ENCODE data around the gene DDAH1.

The DDAH1 gene

DNA sequence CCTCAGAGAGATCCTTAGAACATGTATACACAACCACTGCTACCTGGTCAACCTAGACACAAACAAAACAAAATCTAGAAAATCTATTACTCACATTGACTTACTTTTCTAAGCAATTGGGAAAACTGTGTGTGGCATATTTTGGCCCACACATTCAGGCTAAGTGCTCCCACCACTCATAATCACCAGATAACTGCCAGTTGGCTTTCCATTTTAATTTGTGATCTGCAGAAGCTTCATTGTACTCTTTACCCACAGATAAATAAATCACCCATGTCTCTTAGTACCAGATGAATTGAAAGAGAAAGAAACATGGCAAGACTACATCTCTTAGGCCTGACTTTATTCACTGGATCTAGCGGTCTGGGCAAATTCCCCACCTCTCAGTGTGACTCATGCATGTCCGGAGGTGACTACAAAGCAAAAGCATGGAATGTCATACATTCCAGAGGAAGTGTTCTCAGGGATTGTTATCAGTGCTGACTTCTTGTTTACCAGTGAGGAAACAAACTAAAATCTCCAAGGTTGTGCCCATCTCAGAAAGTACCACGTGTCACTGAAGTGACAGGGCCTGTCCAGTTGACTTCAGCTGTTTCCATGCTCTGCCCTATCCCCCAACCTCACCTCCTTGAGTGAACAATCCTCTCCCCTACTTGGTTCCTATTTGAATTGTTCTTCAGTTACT is 136.1 kb downstream of the DDAH1 start:
- DNase-seq (ENCODE audit: low read depth in 2 of 2): no peak

DNA sequence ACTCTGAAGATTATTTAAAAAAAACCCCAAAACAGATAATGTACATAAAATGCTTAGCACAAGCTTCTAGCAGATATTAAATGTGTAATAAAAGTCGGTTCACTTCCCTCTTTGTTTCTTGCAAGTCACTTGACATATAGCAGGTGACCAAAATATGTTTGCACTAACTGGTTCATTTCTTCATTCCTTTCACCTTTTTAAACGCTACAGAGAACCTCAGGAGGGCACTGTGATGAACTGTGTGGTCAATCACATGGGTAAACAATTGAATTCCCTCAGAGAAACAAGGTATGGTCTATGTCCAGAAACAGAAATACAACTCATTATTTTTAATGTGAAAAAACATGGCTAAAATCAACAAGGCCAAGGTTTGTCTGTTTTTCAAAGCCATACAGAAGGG is 137.2 kb downstream of the DDAH1 start:
- DNase-seq (ENCODE audit: low read depth in 2 of 2): no peak

DNA sequence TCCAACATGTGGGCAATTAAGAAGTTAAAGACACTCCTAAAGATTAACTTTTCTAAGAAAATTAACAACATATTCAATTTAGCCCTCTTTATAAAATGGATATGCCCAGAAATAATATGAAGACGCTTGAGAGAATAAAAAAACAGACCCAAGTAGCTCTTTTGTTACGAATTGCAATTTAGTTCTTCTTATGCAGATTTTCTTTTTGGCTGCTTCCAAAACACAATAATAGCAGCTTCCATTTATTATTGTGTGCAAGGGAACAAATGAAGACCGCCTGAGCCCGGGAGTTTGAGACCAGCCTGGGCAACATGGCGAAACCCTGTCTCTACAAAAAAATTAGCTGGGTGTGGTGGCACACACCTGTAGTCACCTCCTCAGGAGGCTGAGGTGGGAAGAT is 138.1 kb downstream of the DDAH1 start:
- DNase-seq (ENCODE audit: low read depth in 2 of 2): no peak

DNA sequence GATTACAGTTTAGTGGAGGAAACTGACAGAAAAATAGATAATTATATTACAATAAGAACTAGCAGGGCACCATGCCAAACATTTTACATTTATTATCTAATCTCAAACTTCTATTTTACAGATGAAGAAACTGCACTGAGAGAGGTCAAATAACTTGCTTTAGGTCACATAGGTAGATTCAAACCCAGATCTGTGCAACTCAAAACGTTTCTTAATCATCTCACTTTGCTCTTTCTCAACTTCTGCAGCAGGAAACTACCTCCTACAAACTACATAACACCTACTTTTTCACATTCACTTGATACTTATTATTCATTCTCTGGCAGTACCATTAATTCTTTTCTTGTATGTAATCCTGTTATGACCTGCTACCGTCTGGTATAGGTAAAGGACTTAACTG is 138.6 kb downstream of the DDAH1 start:
- no peak for DNase-seq (ENCODE audit: low read depth in 2 of 2)

DNA sequence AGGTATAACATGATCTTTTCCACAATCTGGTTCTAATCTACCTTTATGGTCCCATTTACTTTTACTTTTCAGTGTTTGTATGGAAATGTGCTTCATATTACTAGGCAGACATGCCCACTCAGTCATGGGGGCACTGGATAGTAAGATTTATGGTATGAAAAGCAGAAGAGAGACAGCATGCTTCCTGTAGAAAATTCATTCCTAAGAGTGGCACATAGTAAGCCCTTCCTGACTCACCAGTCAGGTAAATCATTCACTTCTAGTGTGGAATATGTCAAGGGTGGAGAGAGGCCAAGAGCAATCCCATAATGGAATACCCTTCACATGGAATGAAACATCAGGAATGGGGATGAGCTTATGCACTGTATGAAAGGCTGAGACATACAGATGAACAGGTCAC is 139.0 kb downstream of the DDAH1 start:
- no peak for DNase-seq (ENCODE audit: low read depth in 2 of 2)

DNA sequence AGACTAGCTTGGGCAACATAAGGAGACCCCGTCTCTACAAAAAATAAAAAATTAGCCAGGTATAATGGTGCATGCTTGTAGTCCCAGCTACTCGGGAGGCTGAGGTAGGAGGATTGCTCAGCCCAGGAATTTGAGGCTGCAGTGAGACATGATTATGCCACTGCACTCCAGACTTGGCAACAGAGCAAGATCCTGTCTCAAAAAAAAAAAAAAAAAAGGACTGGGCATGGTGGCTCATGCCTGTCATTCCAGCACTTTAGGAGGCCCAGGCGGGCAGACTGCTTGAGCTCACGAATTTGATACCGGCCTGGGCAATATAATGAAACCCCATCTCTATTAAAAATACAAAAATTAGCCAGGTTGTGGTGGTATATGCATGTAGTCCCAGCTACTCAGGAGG is 141.2 kb downstream of the DDAH1 start:
- no peak for DNase-seq (ENCODE audit: low read depth in 2 of 2)

DNA sequence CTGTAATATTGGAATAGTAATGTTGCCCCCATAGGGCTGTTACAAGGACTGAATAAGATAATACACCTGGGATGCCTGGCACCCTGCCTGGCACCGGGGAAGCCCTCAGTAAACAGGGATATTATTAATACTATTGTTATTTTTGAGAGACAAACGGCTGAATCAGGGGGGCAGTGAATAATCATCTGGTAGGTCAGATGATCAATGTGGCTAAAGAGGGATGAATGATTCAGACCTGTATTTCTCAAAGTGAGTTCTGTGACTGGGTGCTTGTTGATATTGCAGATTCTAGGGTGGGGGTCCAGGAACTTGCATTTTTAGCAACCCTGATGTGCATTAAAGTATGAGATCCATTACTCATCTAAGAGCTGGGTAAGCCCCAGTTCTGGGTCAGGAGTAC is 142.3 kb downstream of the DDAH1 start:
- no peak for DNase-seq (ENCODE audit: low read depth in 2 of 2)

DNA sequence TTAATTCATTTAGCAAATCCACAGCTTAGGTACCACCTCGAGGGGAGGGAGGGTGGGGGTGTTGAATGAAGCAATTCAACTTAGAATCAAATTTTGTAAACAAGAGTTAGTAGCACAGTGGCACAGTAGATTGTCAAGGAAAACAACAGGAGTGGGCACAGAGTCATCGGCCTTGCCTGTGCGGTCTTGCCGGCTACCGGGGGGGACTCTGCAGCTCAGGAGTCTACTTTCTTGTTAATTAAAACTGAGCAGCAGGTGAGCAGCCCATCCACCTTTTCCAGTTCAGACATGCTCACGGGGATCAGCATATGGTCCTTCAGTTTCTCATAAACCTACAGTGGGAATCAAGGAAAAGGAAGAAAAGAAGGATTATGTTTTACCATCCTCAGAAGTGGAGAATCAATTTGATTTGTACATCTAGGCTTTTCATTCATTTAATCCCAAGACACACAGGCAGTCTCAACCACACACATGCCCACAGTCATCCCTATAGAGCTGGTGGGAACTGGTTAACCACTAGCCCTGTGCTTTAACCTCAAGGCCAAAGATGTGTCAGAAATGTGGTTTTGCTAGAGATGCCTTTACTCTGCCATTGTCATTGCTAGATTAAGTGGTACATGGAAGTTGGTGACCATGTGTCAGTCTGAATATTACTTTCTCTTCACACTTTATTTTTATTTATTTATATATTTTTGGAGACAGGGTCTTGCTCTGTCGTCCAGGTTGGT is 143.6 kb downstream of the DDAH1 start:
- no peak for DNase-seq (ENCODE audit: low read depth in 2 of 2)

DNA sequence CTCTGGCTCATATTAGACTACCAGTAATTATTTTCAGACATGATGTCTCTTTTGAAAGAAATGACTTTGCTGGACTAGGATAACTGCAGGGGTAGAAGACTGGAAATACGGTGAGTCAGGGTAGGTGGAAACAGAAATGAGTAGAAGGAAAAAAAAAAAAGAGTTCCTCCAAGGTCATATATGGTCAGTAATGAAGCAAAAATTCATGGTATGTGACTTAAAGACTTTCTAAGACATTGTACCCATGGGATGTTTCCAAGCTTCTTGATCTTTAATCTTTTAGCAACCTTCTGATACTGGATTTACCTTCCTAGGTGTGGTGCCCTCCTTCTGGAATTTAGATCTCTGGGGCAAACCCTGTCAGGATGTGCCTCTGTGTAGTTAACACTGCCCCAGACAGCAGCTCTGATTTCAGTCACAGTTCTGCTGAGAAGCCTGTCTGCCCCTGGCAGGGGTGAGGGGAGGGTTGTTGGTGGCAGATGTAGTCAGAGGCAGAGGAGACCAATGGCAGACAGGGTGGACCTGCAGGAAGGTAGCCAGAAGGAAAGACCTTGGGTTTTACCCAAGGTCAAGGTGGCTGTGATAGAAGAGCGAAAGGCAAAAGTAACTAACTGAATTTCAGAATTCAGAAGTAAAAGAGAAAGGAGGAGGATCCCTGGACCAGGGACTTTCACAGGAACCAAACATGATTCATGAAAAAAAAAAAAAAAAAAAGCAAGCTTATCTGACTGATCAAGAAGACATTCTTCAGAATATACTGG is 144.4 kb downstream of the DDAH1 start:
- no peak for DNase-seq (ENCODE audit: low read depth in 2 of 2)

DNA sequence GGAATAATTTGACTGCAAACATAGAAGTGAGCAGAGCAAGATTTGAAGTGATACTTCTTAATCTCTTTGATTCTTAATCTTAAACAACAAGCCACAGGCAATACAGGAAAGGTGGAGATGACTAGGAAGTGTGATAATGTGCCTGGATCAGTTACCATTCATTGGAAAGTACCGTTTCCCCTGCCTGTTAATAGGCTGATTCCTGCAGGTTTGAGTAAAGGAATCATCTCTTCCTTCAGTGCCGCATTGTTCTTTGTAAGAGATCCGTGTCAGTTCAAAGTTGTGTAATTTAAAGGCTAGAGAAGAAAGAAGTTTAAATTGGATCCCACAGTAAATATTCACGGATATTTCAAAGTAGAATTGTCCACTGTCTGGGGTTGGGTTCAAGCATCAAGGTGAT is 145.0 kb downstream of the DDAH1 start:
- DNase-seq (ENCODE audit: low read depth in 2 of 2): no peak

DNA sequence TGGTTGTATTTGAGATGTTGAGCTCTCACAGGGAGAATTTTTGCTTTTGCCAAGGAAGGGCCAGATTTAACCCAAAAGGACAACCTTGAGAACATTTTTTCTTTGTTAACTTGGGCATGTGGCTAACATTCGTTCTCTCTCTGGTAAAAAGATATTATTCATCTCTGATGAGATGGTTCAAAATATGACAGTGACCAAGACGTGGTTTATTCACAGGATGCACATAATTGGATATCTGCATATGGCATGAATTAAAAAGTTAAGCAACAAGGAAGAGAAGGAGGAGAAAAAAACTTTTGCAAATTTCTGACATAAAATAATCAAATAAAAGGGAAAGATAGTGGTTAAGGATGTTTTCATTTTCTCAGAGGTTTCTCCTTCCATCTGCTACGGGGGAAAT is 145.5 kb downstream of the DDAH1 start:
- DNase-seq (ENCODE audit: low read depth in 2 of 2): no peak

DNA sequence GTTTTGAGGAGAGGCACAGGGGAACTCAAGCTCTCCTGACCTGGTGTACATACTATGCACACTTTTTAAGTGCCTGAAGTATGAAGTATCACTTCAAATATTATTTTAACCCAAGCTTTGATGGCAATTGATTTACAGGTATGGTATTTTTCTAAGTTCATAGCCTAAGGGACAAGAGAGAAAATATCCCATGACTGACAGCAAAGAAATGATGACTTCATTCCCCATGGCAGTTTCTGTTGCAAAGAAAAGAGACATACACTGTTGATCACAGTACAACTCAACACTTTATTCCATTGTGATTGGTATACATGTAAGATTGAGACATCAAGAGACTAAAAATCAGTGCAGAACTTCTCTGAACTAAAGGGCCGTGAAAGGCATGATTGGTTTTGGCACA is 146.7 kb downstream of the DDAH1 start:
- DNase-seq (ENCODE audit: low read depth in 2 of 2): no peak

DNA sequence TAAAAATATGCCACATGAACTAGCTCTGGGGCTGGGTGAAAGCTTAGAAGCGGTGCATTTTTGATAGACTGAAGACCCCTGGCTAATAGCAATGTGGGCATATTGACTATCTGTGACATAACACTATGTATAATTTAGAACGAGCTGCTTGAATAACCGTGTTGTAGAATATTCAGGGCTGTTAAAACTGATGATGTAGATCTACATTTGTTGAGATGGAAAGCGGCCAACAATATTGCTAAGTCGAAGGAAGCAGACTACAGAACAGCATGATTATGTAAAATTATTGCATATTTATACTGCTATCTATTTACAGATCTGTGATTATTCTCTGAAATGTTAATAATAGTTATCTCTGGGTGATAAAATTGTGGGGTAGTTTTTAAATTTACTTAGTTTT is 147.4 kb downstream of the DDAH1 start:
- no peak for DNase-seq (ENCODE audit: low read depth in 2 of 2)

DNA sequence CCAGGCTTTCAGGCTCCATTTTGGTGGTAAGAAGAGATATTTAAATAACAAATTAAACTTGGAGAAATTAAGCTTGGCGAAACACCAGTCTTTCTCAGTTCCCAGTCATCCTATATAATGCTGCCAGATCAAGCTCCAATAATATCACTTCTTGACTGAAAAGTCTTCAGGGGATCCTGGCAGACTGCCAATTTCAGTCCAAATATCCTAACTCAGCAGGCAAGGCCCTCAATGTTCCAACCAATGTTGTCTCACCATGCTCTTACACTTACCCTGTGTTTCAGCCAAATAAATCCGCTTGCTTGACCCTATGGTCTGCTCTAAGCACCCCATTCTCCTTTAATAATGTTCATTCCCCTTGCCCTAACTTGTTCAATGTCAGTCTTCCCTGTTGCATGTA is 148.6 kb downstream of the DDAH1 start:
- DNase-seq (ENCODE audit: low read depth in 2 of 2): no peak

DNA sequence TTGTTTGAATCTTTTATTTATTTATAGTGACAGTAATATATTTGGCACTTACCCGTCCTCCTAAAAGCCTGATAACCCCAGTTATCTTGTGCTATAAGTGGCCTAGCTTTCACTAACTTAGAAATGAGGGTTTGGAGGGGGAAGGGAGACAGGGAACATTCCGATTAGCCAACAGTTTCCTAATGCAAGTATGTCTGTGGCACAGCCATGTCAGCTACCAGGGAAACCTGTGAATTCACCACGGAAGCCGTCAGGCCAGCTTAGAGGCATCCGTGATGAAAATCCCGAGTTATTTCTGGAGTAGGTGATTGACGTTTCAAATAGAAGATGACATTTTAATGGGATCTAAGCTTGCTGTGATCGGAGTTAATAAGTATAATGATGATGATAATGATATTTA is 149.2 kb downstream of the DDAH1 start:
- DNase-seq (ENCODE audit: low read depth in 2 of 2): no peak

DNA sequence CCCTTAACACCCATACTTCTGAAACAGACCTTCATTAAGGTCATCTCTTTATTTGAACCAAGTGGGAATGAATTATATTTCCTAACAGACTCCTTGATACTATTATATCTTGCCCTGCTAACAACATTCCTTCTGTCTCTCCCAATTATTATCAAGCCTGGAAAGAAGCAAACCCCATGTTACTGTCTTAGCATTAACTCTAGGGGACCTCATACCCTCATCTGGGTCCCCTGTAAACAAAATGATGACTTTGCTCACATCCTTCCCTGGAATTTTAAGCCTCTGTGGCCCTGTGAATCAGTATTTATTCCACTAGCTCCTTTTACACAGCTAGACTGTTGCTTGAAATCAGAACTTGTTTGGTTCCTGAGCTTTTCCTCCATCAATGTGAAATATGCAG is 150.2 kb downstream of the DDAH1 start:
- DNase-seq (ENCODE audit: low read depth in 2 of 2): no peak

DNA sequence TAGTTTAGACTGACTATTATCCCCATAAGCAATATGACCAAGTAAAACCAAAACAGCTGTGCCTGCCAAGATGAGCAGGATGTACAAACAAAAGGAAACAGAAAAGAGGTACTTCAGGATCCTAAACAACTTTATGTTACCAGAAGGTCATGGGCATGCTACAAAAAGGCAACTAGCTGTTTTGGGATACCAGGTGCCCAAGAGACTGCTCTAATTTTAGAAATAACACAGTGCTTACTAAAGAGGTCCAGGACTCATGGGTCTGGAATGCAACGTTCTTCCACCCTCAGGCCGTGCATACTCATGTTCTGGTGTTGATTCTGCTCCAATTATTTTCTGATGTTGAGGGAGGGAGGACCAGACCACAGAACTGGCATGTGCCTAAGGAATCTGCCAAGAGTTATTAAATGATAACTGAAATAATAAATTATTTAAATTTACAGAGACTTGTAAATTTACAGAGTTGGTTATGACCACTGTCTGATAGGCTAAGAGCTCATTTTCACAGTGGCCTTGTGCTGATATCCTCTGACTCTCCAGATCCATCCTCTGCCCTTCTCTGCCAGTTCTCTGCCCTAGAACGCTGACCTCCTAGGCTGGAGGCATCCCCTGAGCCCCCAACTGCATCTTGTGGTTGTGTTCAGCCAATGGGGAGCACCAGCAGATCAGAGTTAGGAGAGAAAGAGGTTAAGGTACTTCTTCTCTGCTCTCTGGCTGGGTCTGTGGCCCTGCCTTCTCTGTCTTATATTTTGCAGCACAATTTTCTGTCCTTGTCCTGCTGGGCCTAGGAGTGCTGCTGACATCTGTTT is 150.9 kb downstream of the DDAH1 start:
- no peak for DNase-seq (ENCODE audit: low read depth in 2 of 2)

DNA sequence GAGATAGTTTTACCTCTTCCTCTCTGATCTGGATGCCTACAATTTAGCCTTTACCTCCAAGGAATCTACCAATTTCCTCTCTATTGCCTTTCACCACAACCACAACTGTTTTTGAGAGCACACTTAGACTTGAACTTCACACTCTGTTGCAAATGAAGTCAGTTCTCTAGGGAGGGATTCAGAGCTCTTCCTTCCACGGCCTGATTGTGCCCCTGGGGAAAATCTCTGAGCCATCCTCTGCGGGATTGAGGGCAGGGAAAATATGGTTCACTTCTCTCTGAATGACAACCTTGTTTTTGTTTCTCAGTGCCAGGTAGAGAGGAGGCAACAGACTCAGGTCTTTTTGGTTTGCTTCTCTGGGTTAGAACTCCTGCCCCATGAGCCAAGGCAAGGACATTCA is 153.1 kb downstream of the DDAH1 start:
- DNase-seq (ENCODE audit: low read depth in 2 of 2): no peak

DNA sequence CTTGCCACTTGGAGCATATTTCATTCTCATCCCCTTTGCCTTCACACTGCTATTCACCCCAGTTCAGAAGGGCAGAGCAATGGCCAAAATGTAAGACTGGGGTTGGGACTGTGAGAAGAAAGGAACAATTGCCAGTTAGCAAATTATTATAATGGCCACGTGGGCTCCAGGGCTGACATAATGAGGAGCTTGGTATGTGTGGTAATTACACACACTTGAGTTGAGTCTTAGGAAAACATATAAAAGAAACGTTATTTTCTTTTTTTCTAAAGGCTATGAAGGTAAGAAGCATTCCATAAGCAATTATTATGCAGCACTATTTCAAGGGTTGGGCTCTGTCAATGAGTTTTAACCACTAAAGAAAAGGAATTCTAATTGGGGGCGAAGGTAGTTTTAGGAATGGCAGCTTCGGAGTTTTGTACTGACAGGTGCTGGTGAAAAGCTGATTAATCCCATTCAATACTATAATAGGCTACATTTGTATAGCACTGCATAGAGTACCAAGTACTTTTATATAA is 156.1 kb downstream of the DDAH1 start:
- no peak for DNase-seq (ENCODE audit: low read depth in 2 of 2)

DNA sequence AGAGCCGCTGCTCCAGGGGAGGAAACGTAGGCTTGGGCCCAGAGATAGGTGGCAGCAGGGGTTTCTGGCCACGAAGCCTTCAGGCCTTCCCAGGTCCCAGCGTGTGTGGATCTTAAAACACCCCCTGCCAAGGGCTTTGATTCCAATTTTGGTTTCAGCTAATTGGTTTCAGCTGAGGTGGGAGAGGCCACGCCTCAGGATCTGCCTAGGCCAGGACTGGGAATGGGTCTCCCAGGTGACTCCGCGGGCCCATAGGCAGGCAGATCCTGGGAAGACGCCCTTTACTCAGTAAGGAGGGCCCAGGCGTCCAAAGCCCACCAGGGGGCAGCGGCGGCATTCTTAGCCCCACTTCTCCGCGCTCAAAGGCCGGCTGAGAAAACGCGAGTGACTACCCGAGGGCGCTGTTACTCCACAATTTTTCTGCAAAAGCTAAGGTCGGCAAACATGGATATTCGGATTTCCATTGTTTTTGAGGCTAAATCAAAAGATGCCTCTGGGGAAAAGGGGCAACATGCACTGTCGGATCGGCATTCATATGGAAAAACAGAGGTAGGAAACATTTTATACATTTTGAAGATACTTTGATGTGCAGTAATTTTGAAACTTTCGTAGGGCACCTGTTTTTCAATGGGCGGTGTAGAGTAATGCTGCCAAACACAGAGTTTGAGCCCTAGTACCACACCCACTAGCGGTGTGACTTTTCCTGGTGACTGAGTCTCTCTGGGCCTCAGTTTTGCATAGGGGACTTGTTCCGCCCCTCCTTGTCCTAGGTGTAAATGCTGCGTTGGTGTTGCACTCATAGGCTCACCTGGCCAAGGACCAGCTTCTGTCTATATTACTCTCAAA is 156.7 kb downstream of the DDAH1 start:
- DNase-seq (ENCODE audit: low read depth in 2 of 2): peak; percentile 51 to 58

DNA sequence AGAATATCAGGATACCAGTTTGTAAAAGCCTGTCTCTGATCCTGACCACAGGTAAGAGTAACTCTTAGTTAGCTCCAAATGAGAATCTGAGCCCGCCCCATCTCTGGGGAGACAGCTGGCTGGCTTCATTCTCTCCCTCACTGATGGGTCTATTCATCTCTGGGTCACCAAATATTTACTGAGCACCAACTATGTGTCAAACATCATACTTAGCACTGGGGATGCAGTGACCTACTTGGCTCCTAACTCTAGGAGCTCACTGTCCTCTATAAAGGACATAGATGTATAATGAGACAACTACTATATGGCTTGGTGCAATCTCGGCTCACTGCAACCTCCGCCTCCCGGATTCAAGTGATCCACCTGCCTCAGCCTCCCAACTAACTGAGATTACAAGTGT is 158.7 kb downstream of the DDAH1 start:
- DNase-seq (ENCODE audit: low read depth in 2 of 2): no peak
